GM18519 (cell line): ENCODE results near the gene MYL12A.
"Not testable (repeated sequence)": the region's sequence is repeated elsewhere in the genome, so short reads cannot be mapped to it uniquely, and the experiment has no call there.

Experiments
- ATAC-seq: cut with Tn5 transposase; IDR thresholded peaks from one replicate; pipeline ENCODE4 v1.9.1; 2021; ENCODE audit warnings: mild to moderate bottlenecking, moderate library complexity; ENCODE audit not compliant: unreplicated experiment, low FRiP score

The MYL12A gene

DNA sequence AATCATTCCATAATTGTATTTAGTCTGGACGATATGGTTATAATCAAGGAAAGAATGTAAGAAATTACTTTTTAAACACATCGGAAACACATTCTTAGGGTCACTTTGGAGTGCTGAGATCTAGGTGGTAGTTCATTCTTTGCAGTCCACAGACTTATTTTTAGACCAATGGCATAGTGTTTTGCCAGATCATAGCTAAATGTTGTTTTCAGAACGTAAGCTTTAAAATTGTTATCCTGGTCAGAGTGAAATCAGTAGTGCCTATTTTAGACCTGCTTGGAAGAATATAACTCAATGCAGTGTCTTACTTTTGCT is 4.3 kb downstream of the MYL12A start:
- ATAC-seq = no peak

DNA sequence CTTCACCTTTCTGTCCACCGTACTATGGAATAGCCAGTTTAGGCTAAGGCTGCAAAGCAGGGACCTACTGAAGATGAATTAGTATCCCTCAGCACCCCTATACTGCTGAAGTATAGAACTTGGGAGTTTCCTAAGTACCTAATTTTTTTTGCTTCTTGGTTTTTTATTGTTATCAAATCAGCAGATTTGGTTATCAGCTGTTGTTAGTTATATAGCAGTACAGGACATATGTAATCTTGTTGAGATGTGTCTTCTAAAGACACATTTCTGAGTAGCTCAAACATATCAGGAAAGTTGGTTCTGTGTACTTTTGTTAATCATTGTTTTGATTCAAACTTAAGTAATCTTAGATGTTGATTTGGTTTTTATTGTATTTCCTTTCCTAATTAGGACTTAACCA is 5.2 kb downstream of the MYL12A start:
- ATAC-seq = no peak

DNA sequence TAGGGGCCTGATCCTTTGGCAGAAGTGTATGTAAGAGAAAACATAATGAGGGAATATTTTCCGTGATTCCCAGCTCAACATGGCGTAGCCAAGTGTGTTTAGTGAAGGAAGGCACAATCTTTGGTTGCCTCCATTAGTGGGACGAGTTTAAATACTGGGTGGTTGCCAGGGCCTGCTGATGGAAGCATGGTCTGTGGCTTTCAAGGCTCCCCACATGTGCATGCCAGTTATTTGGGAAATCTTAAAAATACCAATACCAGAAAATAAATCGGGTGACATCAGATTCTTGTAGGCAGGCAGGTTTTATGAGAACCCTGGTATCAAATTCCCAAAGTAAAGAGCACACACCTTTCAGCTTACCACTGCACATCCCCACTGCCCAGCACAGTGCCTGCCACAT is 7.1 kb downstream of the MYL12A start:
- ATAC-seq = no peak

DNA sequence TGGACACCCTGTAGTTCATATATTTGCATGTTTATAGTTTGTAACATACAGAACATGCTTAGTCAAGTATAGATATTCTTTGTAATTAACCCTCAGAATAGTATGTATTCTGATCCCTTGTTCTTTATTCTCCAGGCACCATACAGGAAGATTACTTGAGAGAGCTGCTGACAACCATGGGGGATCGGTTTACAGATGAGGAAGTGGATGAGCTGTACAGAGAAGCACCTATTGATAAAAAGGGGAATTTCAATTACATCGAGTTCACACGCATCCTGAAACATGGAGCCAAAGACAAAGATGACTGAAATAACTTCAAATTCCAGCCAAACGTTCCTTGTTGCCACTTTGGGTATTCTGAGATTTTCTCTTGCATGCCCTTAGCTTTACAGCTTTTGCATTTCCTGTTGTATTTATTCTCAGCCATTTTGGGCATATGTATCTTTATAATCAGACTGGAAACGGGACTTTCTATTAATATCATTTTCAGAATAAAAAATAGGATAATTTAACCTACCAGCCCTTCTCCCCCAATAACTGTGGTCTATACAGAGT is 8.1 kb downstream of the MYL12A start:
- no peak for ATAC-seq

DNA sequence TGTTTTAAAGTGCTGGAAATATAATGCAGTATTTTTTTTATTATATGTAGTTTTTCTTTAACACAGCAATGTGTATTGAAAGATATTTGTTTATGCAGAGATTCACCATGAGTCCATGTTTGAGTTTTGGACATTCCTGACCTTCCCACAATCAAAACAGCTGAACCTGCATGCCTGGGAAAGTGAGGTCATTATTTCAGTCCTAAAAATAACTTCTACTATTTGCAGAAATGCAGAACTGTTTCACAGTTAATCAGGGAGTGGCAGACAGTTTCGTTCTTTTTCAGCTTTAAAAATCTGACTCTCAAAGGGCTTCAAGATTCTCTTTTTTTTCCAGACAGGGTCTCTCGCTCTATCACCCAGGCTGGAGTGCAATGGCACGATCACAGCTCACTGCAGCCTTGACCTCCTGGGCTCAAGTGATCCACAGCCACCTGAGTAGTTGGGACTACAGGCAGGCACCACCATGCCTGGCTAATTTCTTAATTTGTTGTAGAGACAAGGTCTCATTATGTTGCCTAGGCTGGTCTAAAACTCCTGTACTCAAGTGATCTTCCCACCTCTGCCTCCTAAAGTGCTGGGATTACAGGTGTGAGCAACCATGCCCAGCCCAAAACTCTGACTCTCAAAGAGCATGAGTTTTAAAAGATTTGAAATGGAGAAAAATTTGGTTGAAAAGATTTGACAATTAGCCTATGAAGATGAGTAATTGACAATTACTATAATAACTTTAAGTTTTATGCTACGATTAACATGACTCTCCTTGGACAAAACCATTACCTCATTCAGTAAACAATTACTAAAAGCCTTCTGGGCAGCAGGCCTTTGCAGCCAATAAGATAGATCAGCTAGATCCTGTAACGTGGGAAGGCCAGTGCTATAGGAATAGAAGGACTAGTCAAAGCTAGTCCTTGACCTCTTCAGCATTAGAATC is 9.4 kb downstream of the MYL12A start:
- no peak for ATAC-seq

DNA sequence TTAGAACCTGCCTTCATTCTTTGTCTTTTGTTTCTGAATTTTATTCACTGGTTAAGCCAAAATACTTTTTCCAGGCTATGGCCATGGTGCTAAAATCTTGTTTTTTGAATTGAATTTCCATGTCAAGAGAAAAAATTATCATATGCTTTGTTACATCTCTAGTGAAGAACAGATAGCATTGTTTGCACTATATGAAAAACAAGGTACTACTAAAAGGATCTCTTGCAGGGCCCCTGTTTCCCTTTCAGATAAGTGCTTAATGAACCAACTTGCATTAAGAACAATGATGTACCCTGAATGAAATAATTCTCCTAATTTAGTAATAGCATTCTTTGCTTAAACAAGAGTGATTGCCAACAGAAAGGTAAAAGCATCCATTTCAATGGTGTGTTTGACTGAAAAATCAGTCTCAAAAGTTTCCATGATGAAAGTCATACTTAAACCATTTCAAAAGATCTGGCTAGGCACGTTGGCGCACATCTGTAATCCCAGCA is 10.1 kb downstream of the MYL12A start:
- ATAC-seq = no peak

DNA sequence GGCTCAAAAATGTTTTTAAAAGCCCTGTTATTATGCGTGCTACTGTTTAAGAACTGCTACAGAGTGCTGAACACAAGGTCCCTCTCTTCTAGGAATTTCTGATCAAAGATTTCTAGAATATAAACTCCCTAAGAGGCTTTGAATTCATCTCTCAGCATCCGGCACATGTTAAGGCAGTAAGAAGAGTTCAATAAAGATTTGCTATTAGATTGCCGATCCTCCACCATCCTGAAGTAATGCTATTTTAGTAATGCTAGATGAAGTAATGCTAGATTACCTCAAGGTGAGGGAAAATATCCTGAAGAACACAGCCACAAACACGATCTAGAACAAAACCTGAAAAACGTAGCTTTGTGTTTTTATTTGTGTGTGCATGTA is 13.4 kb downstream of the MYL12A start:
- ATAC-seq = no peak

DNA sequence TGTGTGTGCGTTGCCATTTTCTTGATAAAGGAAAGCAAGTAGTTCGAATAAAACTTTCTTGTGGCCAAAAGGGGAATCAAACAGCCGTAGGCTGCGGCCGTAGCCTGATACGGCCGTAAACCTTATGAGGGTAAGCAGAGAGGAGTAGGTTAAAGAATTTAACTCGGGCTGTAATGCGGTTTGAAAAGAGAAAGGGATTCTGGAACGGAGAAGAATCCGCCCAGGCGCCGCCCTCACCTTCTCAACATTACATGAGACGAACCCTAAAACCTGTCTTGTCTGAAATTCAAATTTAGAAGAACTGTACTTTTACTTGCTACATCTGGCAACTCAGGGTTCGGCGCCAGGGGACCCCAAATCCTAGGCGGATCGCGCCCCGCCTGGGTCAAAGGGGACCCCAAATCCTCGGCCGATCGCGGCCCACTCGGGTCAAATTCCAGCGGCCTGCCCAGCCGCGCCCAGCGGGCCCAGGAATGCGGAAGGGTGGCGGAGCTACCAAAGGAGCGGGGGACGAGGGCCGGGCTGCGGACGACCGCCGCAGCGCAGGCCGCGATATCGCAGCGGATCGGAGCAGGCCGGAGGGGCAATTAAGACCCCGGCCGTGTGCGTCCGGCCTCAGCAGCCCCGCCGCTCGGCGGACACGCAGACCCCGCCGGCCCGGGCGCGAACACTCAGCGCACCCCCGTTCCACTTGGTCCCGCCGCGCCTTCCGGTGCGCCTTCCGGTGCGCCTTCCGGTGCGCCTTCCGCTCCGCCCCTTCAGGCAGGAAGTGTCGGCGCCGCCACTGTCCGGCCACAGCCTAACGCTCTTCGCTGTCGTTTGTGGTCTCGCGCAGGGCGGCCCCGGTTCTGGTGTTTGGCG is 14.0 kb downstream of the MYL12A start, which contains the start of gene MYL12B:
Gene MYL12B, plus strand, starts transcription at position 761 of the 861 bp plus-strand sequence. CDS start 10,766 bp downstream, outside the sequence.
- ATAC-seq = peak; percentile 76

DNA sequence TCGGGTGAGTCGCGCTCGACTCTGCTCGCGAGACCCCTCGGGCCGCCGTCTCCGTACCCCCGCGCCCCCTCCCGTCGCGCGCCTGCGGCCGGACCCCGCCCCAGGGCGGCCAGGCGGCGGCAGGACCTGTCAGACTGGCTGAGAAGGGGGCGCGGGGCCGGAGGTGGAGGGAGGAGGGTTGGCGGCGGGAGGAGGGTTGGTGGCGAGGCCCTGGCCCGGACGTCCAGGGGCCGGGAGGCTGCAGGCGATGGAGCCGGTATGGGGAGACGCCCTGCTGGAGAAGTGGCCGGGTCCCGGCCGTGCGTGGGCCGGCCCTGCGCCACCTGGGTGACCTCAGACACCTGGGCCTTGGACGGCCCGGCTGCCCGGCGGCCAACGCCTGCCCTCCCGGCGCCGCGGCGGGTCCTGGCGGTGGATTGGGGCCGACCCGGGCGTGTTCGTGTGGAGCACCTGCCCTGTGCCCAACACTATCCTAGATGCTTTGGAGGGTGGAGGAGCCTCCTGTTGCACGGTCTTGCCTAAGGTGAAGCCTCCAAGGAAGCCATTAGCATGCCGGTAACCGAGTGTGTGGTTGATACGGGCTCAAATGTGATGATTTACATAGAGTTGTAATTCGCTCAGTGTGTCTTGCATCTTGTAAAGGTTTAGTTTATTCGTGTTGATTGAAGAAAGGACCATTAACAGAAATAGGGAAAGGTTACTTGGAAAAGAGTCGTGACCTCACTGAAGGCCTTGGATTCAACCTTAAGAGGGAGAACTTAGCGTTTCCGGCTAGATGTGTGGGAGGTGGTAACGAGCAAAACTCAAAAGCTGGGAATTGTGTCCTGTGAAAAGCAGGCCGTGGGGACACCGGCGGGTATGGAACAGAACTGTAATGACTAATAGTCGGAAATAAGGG is 14.9 kb downstream of the MYL12A start:
- peak; percentile 5 for ATAC-seq

DNA sequence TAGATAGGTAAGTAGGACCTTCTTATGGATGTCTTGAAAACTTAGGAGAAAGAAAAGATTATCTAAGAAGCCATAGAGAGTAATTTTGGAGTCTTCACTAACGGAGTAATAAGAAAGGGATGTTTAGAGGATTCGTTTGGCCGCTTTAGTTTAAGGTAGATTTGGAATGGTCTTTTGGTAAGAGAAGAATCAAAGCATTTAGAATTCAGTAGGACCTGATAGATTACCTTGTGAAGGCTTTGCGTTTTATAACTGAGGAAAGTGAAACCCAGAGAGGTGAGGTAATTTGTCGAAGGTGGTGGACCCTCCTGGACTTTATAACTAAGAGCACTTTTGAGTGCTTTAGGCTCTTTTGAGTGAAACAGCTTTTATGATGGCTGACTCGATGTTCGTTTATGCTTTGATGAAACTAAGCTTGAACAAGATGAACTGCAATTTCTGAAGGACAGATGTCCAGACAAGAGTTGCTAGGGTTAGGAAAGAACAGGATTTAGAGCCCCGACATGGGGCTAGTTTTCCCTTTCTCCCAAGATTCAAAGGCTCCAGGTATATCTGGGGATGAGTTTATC is 15.6 kb downstream of the MYL12A start:
- no peak for ATAC-seq

DNA sequence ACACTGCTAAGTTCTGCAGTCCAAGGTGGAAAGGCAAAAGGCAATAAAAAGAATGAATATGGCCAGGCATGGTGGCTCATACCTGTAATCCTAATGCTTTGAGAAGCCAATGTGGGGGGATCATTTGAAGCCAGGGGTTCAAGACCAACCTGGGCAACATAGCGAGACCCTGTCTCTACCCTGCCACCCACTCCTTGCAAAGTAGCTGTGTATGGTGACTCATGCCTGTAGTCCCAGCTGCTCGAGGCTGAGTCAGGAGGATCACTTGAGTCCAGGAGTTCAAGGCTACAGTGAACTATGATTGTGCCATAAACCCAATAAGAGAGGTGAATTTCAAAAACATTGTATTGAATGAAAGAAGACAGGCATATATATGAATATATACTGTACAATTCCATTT is 16.8 kb downstream of the MYL12A start:
- ATAC-seq = no peak

DNA sequence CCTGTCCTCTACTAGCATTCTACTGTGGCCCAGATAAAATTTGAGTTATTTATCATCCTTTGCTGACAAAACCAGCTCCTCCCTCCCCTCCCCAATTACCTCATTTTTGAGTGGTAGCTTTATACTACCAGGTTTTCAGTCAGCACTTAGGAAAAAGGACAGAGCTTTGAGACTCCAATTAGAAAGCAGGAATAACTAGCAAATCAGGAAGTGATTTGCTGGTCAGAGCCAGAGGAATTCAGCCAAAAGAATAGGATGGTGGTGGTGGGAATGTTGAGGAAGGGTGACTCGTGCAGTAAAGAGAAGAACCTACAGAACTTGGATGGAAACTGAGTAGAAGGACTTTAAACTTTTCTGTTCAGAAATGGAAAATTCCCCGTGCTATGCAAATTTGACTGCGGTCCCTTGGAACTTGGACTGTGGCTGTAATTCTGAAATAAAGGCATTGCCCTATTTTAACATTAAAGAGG is 18.0 kb downstream of the MYL12A start:
- ATAC-seq = no peak

DNA sequence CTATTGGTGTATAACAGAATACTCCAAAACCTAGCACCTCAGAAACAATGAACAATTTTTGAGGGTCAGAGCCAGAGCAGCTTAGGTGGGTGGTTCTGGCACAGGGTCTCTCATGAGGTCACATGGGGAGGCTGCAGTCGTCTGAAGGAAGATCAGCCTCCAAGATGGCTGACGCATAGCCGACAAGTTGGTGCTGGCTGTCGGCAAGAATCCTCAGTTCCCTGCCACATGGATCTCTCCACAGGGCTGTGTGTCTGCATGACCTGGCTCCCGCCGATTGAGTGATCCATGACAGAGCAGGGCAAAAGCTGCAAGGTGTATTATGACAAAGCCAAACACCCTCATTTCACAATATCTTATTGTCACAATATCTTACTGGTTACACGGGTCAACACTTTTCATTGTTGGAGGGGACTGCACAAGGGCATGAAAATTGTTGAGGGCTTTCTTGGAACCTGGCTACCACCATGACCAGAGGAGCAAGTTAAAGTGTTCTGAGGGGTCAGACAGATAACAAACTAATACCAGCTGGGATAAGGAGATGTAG is 18.5 kb downstream of the MYL12A start:
- ATAC-seq = no peak

DNA sequence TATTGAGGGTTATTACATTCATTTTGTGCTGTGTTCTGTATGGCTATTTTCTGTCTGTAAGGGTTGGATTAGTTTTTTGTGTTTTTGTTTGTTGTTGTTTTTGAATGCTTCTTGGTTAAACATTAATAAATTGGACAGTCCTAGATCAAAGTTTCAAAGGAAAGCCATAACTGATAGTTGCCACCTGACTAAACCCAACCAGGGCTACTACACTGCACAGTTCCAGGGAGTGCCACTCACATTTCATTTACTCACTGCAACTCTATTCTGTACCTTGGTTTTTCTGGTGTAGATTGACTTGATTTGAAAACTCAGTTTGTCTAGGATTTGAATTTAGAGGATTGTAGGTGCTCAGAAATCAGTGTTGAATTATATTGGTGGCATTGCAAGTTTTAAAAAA is 20.7 kb downstream of the MYL12A start:
- no peak for ATAC-seq

DNA sequence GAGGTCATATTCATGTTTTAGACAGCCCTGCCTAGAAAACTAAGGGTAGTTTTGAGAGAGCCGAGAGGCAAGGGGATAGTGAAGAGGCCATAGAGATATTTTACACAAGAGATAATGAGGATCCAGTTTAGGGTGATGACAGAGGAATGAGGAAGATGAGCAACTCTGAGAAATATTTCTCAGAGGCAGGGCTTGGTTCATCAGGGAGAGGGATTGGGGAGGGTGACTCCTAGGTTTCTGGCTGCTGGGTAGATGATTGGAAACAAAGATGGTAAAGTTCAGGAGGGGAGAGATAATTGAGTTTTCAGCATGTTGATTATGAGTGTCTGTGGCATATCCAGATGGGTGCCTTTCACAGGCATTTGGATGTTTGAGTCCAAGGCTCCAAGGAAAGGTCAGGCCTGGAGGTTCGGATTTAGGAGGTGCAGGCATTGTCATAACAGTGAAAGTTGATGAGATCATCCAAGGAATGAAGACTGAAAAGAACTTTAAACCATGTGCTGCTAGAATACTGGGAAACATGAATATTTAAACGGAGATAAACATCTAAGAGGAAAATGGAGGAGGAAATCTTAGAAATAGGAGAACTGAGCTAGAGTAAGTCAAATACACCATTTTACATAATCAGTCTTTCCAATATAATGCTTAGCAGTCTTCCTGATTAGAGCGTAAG is 21.8 kb downstream of the MYL12A start:
- ATAC-seq = no peak

DNA sequence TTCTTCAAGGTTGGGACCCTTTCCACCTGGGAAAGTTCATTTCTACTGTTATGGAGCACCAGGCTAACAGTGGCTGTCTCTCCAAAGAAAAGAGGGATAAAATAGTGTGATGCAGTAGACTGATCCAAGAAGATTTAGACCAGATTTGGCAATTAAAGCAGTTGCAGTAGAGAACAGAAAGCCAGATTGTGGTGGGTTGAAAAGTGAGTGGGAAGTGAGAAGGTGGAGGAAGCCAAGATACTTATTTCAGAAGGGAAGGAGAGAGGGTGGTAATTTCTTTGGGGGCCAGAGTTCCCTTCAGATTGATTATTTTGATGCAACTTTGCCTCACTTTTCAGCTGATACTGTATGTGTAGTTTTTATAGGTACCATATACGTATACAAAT is 22.3 kb downstream of the MYL12A start:
- no peak for ATAC-seq

DNA sequence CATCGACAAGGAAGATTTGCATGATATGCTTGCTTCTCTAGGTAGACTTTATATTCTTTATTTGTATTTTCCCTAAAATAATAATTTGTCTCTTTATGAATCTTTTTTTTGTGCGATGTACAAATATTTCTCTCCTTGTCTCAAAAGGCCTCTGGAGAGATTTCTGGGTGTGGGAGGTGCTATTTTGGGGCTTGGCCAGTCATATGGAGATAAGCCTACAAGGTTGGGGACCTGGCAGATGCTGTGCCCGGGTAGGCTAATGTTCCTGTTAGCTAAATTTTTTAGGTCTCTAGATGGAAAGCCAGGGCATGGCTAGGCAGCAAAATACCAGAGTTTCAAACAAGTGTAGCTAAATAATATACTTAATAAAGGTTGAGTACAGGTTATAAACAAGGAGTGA is 25.4 kb downstream of the MYL12A start:
- no peak for ATAC-seq

DNA sequence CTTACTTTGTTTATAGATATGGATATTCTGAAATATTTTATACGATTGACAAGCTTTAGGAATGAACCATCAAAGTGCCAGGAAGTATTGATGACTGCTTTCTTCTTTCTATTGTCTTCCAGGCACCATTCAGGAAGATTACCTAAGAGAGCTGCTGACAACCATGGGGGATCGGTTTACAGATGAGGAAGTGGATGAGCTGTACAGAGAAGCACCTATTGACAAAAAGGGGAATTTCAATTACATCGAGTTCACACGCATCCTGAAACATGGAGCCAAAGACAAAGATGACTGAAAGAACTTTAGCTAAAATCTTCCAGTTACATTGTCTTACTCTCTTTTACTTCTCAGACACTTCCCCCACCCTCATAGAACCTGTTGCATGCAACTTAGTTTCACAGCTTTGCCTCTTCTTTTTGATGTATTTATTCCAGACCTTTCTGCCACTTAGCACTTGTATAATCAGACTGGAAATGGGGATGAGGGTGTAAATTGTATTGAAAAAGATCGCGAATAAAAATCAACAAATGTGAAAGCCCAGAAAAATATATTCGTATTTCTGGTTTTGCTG is 30.1 kb downstream of the MYL12A start:
- ATAC-seq = not testable (repeated sequence)
